Mesenchymal stem cell (in vitro differentiated cells and primary cell): ENCODE results near the gene IFT74.

Experiments used
- DNase-seq: peaks from one replicate; pipeline ENCODE4 v3.0.0-alpha.2; 2013
- H2AFZ ChIP-seq: one replicate; pipeline ENCODE4 v1.6.1; 2013; ENCODE audit warnings: low read depth, mild to moderate bottlenecking, control low read depth, inconsistent platforms, low read length, moderate library complexity
- H2AK5ac ChIP-seq: 2 replicates; pipeline ENCODE4 v1.6.1; 2013; ENCODE audit warnings: low read length, moderate library complexity, mild to moderate bottlenecking, inconsistent platforms; ENCODE audit not compliant: severe bottlenecking
- H2BK120ac ChIP-seq: one replicate; pipeline ENCODE4 v1.6.1; 2013; ENCODE audit warnings: low read depth, mild to moderate bottlenecking, inconsistent platforms, low read length, moderate library complexity
- H2BK12ac ChIP-seq, 2 experiments: one replicate each; pipeline ENCODE4 v1.6.1; 2013; ENCODE audit warnings: inconsistent platforms in 2 of 2, low read length in 2 of 2, mild to moderate bottlenecking in 2 of 2, moderate library complexity in 2 of 2, control low read depth in 1 of 2
- H2BK15ac ChIP-seq: one replicate; pipeline ENCODE4 v1.6.1; 2013; ENCODE audit warnings: mild to moderate bottlenecking, low read depth, inconsistent platforms; ENCODE audit not compliant: poor library complexity, severe bottlenecking
- H2BK5ac ChIP-seq: 2 replicates; pipeline ENCODE4 v1.6.1; 2013; ENCODE audit warnings: low read depth, mild to moderate bottlenecking, low read length, control low read depth, inconsistent platforms; ENCODE audit not compliant: poor library complexity, severe bottlenecking
- H3K14ac ChIP-seq, 2 experiments: one replicate each; pipeline ENCODE4 v1.6.1; 2013; ENCODE audit warnings: inconsistent platforms in 2 of 2, low read length in 2 of 2, control low read depth in 1 of 2, mild to moderate bottlenecking in 1 of 2, moderate library complexity in 1 of 2
- H3K18ac ChIP-seq, 2 experiments: one replicate each; pipeline ENCODE4 v1.6.1; 2013; ENCODE audit warnings: inconsistent platforms in 2 of 2, low read length in 2 of 2, control low read depth in 1 of 2, low read depth in 1 of 2, mild to moderate bottlenecking in 1 of 2
- H3K23ac ChIP-seq, 2 experiments: one replicate each; pipeline ENCODE4 v1.6.1; 2013; ENCODE audit warnings: inconsistent platforms in 2 of 2, low read length in 2 of 2, mild to moderate bottlenecking in 2 of 2, moderate library complexity in 2 of 2, control low read depth in 1 of 2
- H3K27ac ChIP-seq: 2 replicates; pipeline ENCODE4 v1.5.1; 2013; ENCODE audit warnings: mild to moderate bottlenecking, moderate library complexity, low read length, control low read depth, inconsistent platforms; ENCODE audit not compliant: poor library complexity, severe bottlenecking
- H3K27me3 ChIP-seq, 2 experiments: 2 replicates each; pipeline versions ENCODE4 v1.6.1 to v1.7.0; 2013; ENCODE audit warnings: low read length in 2 of 2, mild to moderate bottlenecking in 2 of 2, moderate library complexity in 2 of 2, control low read depth in 1 of 2, inconsistent platforms in 1 of 2; ENCODE audit not compliant: control insufficient read depth in 1 of 2, insufficient read depth in 1 of 2
- H3K36me3 ChIP-seq, 2 experiments: 2 replicates each; pipeline versions ENCODE4 v1.6.1 to v1.7.0; 2013; ENCODE audit warnings: low read length in 2 of 2, control low read depth in 1 of 2, inconsistent platforms in 1 of 2, low read depth in 1 of 2, mild to moderate bottlenecking in 1 of 2; ENCODE audit not compliant: insufficient read depth in 2 of 2, control insufficient read depth in 1 of 2
- H3K4ac ChIP-seq, 2 experiments: one replicate each; pipeline ENCODE4 v1.6.1; 2013; ENCODE audit warnings: inconsistent platforms in 2 of 2, low read length in 2 of 2, mild to moderate bottlenecking in 2 of 2, moderate library complexity in 2 of 2, control low read depth in 1 of 2, low read depth in 1 of 2
- H3K4me1 ChIP-seq: 2 replicates; pipeline ENCODE4 v1.6.1; 2013; ENCODE audit warnings: low read depth, low read length, control low read depth; ENCODE audit not compliant: control insufficient read depth, insufficient read depth
- H3K4me2 ChIP-seq: 2 replicates; pipeline ENCODE4 v1.6.1; 2013; ENCODE audit warnings: low read length, mild to moderate bottlenecking, inconsistent platforms; ENCODE audit not compliant: poor library complexity, severe bottlenecking
- H3K4me3 ChIP-seq, 2 experiments: 2 replicates each; pipeline versions ENCODE4 v1.5.1 to v1.7.0; 2013; ENCODE audit warnings: low read length in 2 of 2, mild to moderate bottlenecking in 2 of 2, control low read depth in 1 of 2, low read depth in 1 of 2; ENCODE audit not compliant: insufficient read depth in 1 of 2
- H3K79me1 ChIP-seq: replicated peaks from 2 replicates; pipeline ENCODE4 v1.6.1; 2013; ENCODE audit warnings: mild to moderate bottlenecking, control low read depth, low read length, inconsistent platforms; ENCODE audit not compliant: poor library complexity, severe bottlenecking
- H3K9ac ChIP-seq: 2 replicates; pipeline ENCODE4 v1.7.0; 2013; ENCODE audit warnings: mild to moderate bottlenecking, low read length, moderate library complexity
- H3K9me3 ChIP-seq: 2 replicates; pipeline ENCODE4 v1.7.0; 2013; ENCODE audit warnings: mild to moderate bottlenecking, low read length; ENCODE audit not compliant: control insufficient read depth
- H4K8ac ChIP-seq: one replicate; pipeline ENCODE4 v1.6.1; 2013; ENCODE audit warnings: inconsistent platforms, mild to moderate bottlenecking, low read length, moderate library complexity
- H4K91ac ChIP-seq: one replicate; pipeline ENCODE4 v1.6.1; 2013; ENCODE audit warnings: mild to moderate bottlenecking, low read length, inconsistent platforms
- WGBS: methylation state at CpG from one replicate; pipeline ENCODE4 v1.1.7; 2013; ENCODE audit warnings: mixed read lengths; 5-methylcytosine and 5-hydroxymethylcytosine counted together

IFT74 gene

GRCh38 chr9:26928902-26929495, 27.2 kb upstream of the IFT74 start:
- Histone ChIP-seq H2BK5ac (no peak overlapping the region), H4K8ac (no peak overlapping the region), H3K18ac (no peak overlapping the region), H3K27ac (no peak overlapping the region), H2AK5ac (no peak overlapping the region), H2BK15ac (no peak overlapping the region), H2AFZ (no peak overlapping the region), H3K9me3 (no peaks in the 10 kb centered on the region), H3K14ac (no peak overlapping the region), H3K4me3 (no peak overlapping the region), H2BK12ac (no peak overlapping the region), H3K23ac (no peak overlapping the region), H3K36me3 (peaks cover 18 to 60% of the 10 kb centered on the region in 2 experiments), H3K4me2 (no peak overlapping the region), H3K4me1 (peaks cover 2% of the 10 kb centered on the region), H3K79me1 (peaks cover 21% of the 10 kb centered on the region), H4K91ac (no peak overlapping the region), H3K4ac (no peak overlapping the region), H2BK120ac (no peak overlapping the region), H3K27me3 (no peaks in the 10 kb centered on the region), H3K9ac (no peak overlapping the region)
- DNase-seq = no peak
- WGBS = over 99% methylated on average over 6 of the region's 8 CpGs

- H3K23ac ChIP-seq = no peak overlapping the region
- H3K9me3 ChIP-seq = peaks cover 11% of the 10 kb centered on the region
- H3K36me3 ChIP-seq = peaks cover 3 to 13% of the 10 kb centered on the region in 2 experiments
- H3K9ac ChIP-seq = no peak overlapping the region
- no peak overlapping the region for H4K91ac ChIP-seq
- no peaks in the 10 kb centered on the region for H3K4me1 ChIP-seq
- H4K8ac ChIP-seq = no peak overlapping the region
- no peak for DNase-seq
- H2AFZ ChIP-seq = no peak overlapping the region
- no peaks in the 10 kb centered on the region for H3K27me3 ChIP-seq
- no peak overlapping the region for H3K18ac ChIP-seq
- H2BK15ac ChIP-seq = no peak overlapping the region
- no peak overlapping the region for H2BK12ac ChIP-seq
- H3K14ac ChIP-seq = no peak overlapping the region
- H3K4ac ChIP-seq = no peak overlapping the region
- H3K27ac ChIP-seq = no peak overlapping the region
- no peak overlapping the region for H2BK5ac ChIP-seq
- H2AK5ac ChIP-seq = no peak overlapping the region
- no peak overlapping the region for H3K4me3 ChIP-seq
- peaks cover 3% of the 10 kb centered on the region for H3K79me1 ChIP-seq
- H3K4me2 ChIP-seq = no peak overlapping the region
- no peak overlapping the region for H2BK120ac ChIP-seq
Observed at GRCh38 chr9:26935847-26936246, 20.4 kb upstream of the IFT74 start.

- DNase-seq = no peak
- H4K91ac ChIP-seq = no peak overlapping the region
- no peak overlapping the region for H3K4me2 ChIP-seq
- H3K79me1 ChIP-seq = peaks cover 2% of the 10 kb centered on the region
- H2BK15ac ChIP-seq = no peak overlapping the region
- H2BK120ac ChIP-seq = no peak overlapping the region
- no peak overlapping the region for H4K8ac ChIP-seq
- no peak overlapping the region for H3K9ac ChIP-seq
- H2AFZ ChIP-seq = no peak overlapping the region
- H3K4ac ChIP-seq = no peak overlapping the region
- H3K18ac ChIP-seq = no peak overlapping the region
- H3K4me3 ChIP-seq = no peak overlapping the region
- H2AK5ac ChIP-seq = no peak overlapping the region
- no peak overlapping the region for H3K27ac ChIP-seq
- 98% methylated on average over 3 of the region's 3 CpGs for WGBS
- no peaks in the 10 kb centered on the region for H3K4me1 ChIP-seq
- H3K36me3 ChIP-seq = no peaks in the 10 kb centered on the region
- no peak overlapping the region for H3K14ac ChIP-seq
- peaks cover 11% of the 10 kb centered on the region for H3K9me3 ChIP-seq
- H3K27me3 ChIP-seq = no peaks in the 10 kb centered on the region
- no peak overlapping the region for H3K23ac ChIP-seq
- H2BK5ac ChIP-seq = no peak overlapping the region
- no peak overlapping the region for H2BK12ac ChIP-seq
Observed at GRCh38 chr9:26937816-26938371, 18.3 kb upstream of the IFT74 start.

GRCh38 chr9:26939955-26940711, 16.1 kb upstream of the IFT74 start:
- Histone ChIP-seq H3K27me3 (no peaks in the 10 kb centered on the region), H3K18ac (no peak overlapping the region), H3K4ac (no peak overlapping the region), H2BK12ac (no peak overlapping the region), H3K23ac (no peak overlapping the region), H3K27ac (no peak overlapping the region), H2AK5ac (no peak overlapping the region), H2AFZ (no peak overlapping the region), H2BK5ac (no peak overlapping the region), H4K91ac (no peak overlapping the region), H2BK120ac (no peak overlapping the region), H3K14ac (no peak overlapping the region), H3K4me1 (no peaks in the 10 kb centered on the region), H3K4me2 (no peak overlapping the region), H4K8ac (no peak overlapping the region), H3K79me1 (peaks cover 2% of the 10 kb centered on the region), H3K36me3 (peaks cover 0 to 4% of the 10 kb centered on the region in 2 experiments), H3K9ac (no peak overlapping the region), H2BK15ac (no peak overlapping the region), H3K4me3 (no peak overlapping the region), H3K9me3 (peaks cover 11% of the 10 kb centered on the region)
- DNase-seq = no peak
- WGBS = 90% methylated on average over 2 of the region's 3 CpGs
